CD1c-positive myeloid dendritic cell (primary cell): Measurements from ENCODE around the gene SH3TC2.
A peak's percentile ranks its signal among the peaks of the same experiment; 100 is the strongest.

ENCODE experiments used
- DNase-seq: peaks from one replicate; pipeline ENCODE4 v3.0.0-alpha.2; 2016; ENCODE audit errors: extremely low spot score

Gene SH3TC2

GRCh38 chr5:148999741-149000140, 63.1 kb downstream of the SH3TC2 start:
- DNase-seq = no peak

GRCh38 chr5:148998174-148998797, 64.6 kb downstream of the SH3TC2 start:
- peak; percentile 78 for DNase-seq

DNA sequence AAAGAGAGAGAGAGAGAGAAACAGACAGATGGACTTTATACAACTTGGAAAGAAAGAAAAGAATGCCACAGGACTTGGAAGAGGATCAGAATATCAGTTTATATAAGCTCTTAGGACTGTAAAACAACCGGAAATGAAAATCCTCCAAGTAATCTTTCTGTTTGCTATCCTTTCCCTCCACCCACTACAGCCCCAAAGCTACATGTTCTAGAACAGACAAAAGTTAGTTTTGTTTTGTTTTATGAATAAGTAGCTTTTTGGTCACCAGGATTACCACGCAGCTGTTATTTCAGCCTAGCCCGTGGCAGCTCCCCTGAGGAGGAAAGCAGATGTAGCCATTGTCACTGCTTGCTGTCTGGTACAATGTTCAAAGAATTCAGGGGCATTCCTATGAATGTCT, 66.6 kb downstream of the SH3TC2 start:
- DNase-seq = no peak

DNA sequence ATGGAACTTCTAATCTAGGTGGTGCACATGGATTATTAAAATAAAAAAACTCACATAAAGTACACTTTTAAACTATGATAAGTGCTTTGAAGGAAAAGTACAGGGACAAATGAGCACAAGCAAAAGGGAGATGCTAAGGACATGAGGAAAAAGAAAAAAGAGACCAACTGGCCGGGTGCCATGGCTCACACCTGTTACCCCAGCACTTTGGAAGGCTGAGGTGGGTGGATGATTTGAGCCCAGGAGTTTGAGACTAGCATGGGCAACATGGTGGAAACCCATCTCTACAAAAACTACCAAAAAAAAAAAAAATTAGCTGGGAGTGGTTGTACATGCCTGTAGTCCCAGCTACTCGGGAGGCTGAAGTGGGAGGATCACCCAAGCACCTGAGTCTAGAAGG, 67.1 kb downstream of the SH3TC2 start:
- no peak for DNase-seq

DNA sequence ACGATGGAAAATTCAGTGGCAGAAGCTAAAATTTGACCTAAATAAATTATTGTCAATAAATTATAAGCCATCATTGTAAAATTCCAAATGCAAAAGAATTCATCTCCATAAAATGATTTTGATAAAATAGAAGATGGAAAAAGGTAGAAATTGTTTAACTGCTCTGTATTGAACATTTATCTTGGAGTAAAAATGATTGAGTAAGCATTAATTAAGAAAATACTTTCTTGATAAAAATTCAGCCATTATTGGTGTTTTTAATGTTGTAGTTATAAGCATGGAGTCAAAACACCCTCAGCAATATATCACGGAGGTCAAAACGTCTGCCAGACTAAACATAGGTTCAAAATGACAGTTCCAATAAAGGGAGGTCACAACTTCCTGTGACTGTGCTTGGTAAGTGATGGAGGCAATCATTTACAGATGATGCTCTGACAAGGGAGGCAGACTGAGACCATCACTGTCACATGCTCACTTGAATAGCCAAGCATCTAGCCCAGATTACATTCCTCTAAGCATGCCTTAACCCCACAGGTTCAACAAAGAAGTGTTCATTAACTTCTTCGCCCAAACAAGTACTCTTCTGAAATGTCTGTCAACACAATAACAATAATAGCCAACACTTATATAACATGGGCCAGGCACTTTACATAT, 69.5 kb downstream of the SH3TC2 start:
- DNase-seq = no peak

DNA sequence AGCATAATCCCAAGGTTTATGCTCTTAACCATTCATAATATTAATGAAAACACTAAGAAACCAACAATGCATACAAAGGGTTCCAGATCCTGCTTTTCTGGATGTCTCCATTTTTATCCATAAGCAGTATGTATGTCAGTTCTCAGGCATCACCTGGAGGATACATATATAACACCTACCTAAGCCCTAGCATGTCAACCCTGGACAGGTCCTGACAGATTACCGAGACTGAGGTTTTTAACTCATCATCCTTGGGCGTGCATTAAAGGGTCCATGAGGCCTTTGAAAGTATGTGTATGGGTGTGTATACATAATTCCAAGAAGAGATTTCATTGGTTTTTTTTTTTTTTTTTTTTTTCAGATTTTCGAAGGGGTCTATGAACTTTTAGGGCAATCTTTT, 70.6 kb downstream of the SH3TC2 start:
- no peak for DNase-seq

- no peak for DNase-seq
These were observed 71.3 kb downstream of the SH3TC2 start for GRCh38 chr5:148991566-148991965.

DNA sequence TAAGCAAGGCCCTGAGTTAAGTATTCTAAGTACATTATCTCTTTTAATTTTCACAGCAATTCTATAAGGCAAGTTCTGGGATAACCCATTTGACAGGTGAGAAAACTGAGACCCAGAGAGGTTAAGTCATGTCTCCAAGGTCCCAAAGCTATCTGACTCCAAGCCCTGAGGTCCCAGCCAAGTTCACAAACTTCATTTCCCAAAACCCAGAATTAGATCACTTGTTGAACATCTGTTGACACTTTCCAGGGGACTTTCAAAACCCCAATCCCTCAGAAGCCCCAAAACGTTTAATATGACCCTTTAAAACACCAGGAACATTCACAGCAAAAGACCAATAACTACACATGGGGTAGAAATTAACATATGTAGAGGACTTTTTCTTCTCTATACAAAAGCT, 72.0 kb downstream of the SH3TC2 start:
- DNase-seq = no peak

DNA sequence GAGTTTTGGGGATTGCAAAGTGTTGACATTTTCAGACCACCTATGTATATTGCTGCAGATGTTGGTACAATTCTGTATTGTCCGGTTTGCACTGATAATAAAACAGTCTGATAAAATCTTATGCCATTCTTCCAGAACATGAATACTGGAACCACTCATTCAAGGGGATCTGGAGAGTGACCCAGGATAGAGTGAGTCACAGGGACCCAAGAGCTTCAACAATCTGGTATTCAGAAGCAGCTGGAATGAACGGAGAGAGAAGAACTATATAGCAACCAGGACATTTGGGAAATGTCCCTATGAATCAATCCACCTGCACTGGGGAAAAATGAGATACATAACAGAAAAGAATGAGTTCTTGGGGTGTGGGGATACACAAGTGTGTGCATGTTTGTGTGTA, 73.3 kb downstream of the SH3TC2 start:
- no peak for DNase-seq

- no peak for DNase-seq
These were observed 74.5 kb downstream of the SH3TC2 start for GRCh38 chr5:148988328-148988727.

DNA sequence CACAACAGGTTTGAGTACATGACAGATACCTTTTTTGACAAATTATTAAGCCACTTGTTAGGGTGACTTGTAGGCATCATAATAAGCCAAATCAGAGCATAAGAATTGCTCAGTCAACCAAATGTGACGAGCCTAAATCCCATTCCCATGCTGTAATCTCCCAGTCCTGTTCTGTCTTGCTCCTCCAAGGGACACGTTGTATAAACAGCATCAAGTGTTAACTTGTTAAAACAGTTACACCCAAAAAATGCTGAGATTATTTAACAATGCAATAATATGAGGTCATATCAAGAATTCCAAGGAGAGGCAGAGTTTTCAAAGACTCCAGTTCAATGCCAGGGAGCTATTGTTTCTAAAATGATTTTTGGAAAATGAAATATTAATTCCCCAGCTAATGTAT, 76.2 kb downstream of the SH3TC2 start:
- DNase-seq = no peak

DNA sequence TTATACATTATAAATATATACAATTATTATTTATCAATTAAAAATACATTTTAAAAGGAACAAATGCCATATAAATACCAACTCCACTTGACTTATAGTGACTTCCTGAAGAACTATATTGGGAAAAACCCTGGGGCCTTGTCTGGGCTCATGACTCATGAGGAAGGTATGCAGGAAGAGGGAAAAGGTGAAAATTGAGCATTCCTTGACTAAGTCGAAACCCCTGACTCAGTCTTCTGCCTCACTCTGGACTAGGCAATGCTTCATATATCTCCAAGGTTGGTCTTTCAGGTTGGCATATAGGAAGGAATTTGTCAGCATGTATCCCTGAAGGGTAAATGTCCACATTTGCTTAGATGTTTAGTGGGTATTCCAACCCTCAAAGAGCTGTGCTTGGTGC, 78.5 kb downstream of the SH3TC2 start:
- DNase-seq = no peak

DNA sequence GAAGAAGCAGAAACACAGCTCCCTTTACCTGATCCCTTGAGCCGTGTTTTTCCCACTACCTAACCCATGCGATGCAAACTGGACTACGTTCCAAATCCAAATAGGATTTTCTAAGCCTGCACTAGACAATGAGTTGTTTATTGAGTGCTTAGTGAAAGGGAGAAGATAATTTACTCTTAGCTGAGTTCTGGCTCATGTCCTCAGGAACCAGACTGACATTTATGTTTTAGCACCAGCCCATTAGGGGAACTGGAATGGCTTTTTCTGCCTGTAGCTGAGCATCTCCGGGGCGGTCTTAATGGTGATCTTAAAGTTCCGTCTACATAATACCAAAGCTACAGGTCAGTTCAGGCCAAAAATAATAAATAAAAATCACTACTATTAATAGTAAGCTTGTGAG, 81.5 kb downstream of the SH3TC2 start:
- no peak for DNase-seq

DNA sequence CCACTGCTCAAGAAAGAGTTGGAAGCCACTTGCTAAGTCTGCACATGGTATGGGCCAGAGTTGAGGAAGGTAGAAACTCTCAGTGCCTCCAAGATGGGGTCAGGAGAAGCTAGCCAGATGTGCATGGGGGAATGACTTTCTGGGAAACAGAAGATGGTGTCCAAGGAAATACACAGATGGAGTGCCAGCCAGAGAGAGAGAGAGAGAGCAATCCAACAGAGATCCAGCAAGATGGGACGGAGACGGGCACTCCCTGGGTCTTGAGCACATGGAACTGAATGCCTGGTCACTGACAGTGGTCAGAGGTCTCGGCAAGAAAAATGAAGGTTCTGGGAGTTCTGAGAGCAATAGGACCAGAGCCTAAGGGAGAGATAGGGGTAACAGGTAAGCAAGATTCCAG, 82.1 kb downstream of the SH3TC2 start:
- DNase-seq = no peak

DNA sequence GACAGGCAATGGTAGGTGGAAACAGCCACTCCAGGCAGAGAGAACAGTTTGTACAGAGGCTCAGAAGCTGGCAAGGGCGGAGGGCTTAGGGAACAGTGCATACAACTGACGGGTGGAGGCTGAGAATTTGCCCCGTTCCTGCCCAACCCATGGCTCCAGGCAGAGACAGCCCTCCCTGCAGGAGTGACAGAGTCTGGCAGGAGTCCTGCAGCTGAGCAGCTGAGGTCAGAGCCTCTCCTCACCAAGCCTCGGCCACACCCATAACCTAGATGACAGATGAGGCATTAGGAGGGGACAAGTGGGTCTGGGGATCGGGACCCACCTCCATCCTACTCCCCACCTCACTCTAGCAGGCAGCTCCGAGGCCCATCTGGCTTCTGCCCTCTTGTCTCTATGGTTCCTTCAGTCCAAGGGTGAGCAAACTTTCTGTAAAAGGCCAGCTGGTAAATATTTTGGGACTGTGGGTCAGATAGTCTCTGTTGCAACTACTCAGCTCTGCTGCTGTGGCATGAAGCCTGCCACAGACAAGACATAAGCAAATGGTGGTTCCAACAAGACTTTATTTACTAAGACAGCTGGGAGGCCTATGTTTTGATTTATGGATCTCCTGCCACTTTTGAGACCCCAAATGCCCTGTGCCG, 83.7 kb downstream of the SH3TC2 start:
- DNase-seq = no peak

GRCh38 chr5:148978370-148979082, 84.3 kb downstream of the SH3TC2 start:
- DNase-seq = no peak

DNA sequence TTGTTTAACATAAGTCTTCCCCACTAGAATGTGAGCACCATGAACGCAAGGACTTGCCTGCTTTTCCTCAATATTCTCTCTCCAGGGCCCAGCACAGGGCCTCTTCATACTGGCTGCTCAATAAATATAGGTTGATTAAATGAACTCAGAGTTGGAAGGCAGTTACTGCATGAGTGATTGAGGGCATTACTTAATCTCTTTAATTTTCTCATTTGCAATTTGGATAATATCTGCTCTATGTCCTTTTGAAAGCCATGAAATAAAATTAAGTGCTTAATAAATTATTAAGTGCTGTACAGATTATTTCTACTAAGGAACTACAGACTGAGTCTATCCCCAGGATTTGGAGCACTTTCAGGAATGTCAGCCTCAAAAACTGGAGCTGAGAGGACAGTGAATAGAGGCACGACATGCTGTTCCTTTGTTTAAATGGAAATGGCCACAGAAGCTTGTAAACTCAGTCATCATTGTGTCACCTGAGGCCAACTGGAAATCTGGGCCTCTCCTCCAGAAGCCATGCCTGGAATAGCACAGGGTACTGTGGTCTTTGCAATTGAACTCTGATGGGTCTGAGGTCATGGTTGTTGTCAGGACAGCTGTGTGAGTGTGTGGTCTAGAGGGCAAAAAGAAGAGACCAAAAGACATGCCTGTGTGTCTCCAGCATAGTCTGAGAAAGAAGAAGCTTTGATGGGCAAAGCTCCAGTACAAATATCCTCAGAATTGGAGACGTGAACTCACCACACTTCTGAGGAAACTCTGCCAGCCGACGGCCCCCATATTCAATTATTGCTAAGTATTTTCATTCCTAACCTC, 86.1 kb downstream of the SH3TC2 start:
- DNase-seq = no peak

- DNase-seq = no peak
These were observed 88.1 kb downstream of the SH3TC2 start for GRCh38 chr5:148974642-148975327.

DNA sequence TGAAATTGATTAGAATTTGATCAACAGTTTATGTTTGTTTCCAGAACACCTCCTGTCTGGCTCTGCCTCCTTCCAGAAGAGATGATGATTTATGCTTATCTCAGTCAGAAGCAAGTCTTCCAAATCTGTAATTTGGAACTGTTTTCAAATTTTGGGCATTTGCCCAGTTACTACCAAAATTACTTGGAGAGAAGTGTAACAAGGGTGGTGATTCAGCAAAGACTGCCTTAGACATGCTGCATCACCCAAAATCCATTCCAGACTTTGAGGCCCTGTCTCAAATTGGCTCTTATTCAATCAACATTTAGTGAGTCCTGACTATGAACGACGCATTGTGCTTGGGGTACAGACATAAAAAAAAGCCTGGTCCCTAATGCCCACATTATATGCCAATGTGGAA, 89.4 kb downstream of the SH3TC2 start:
- DNase-seq = no peak

- peak; percentile 74 for DNase-seq
These were observed 89.9 kb downstream of the SH3TC2 start for GRCh38 chr5:148972974-148973374.

DNA sequence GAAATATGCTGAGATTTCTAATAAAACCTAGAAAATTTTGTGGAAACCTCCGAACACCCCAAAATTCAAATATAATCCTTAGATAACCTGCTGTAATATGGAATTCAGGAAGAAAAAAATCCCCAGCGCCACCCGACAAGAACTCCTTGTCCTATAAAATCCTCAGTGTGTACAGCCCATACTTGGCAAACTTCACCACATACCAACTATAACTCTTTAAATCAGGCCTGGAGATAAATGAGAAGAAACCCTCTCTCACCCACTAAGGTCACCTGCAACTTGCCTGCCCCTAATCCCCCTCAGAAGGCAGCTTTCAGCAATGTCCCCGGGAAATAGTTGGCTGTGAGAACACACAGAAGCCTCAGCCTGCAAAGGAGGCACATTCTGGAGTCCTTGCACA, 90.5 kb downstream of the SH3TC2 start:
- no peak for DNase-seq
